IMR-90 (cell line): Measurements from ENCODE around the gene KCNJ8. TPM values are rescaled to one million over a fixed set of nuclear protein-coding genes. Genes with fewer than 3 reads are reported as not detected.

Source experiments
- ATAC-seq: fragments of 200-7000 bp; cut with Tn5 transposase; 2 replicates; pipeline ENCODE4 v1.9.1; 2020; ENCODE audit warnings: low read depth, mild to moderate bottlenecking, moderate library complexity
- BruUV-seq: library from RNA; stranded (reverse); fragments of 400-500 nt; replicated peaks from 2 replicates; lab custom pipeline; 2021; lab: Mats Ljungman, UMichigan
- CTCF ChIA-PET: fragments of 300-600 bp; formaldehyde crosslinking; extraction: SDS; loops from one replicate; lab custom pipeline; 2021; ENCODE audit warnings: antibody characterized with exemption; lab: Yijun Ruan, JAX
- POLR2A ChIA-PET: fragments of 300-600 bp; sonication (Branson Sonifier 250); formaldehyde crosslinking; loops from one replicate; lab custom pipeline; 2022; ENCODE audit warnings: antibody characterized with exemption; ENCODE audit not compliant: unreplicated experiment; lab: Charles Lee
- DNase-seq: peaks from one replicate; pipeline ENCODE4 v3.0.0; 2013
- H2AFZ ChIP-seq: replicated peaks from 2 replicates; pipeline ENCODE3; 2013; ENCODE audit warnings: low read length, mild to moderate bottlenecking; ENCODE audit not compliant: poor library complexity
- H2AK5ac ChIP-seq: 2 replicates; pipeline ENCODE4 v1.6.1; 2013; ENCODE audit warnings: low read depth, low read length, inconsistent platforms
- H2AK9ac ChIP-seq: replicated peaks from 2 replicates; pipeline ENCODE3; 2013; ENCODE audit warnings: mild to moderate bottlenecking, low read depth, low read length, moderate library complexity; ENCODE audit not compliant: poor library complexity
- H2BK120ac ChIP-seq: 2 replicates; pipeline ENCODE4 v1.6.1; 2013; ENCODE audit warnings: low read depth, low read length, inconsistent platforms
- H2BK15ac ChIP-seq: 3 replicates; pipeline ENCODE4 v1.6.1; 2013; ENCODE audit warnings: low read depth, low read length, inconsistent platforms
- H2BK20ac ChIP-seq: 2 replicates; pipeline ENCODE4 v1.6.1; 2013; ENCODE audit warnings: low read depth, mild to moderate bottlenecking, inconsistent platforms, low read length, moderate library complexity
- H2BK5ac ChIP-seq: 2 replicates; pipeline ENCODE4 v1.6.1; 2013; ENCODE audit warnings: mild to moderate bottlenecking, low read depth, low read length, inconsistent platforms; ENCODE audit not compliant: poor library complexity, severe bottlenecking
- H3K14ac ChIP-seq: replicated peaks from 2 replicates; pipeline ENCODE4 v1.6.1; 2013; ENCODE audit warnings: low read depth, low read length, inconsistent platforms
- H3K18ac ChIP-seq: 2 replicates; pipeline ENCODE4 v1.6.1; 2013; ENCODE audit warnings: low read depth, low read length, control low read depth
- H3K23ac ChIP-seq: 2 replicates; pipeline ENCODE4 v1.6.1; 2013; ENCODE audit warnings: low read depth, low read length, inconsistent platforms
- H3K27ac ChIP-seq: 2 replicates; pipeline ENCODE4 v1.5.1; 2013; ENCODE audit warnings: mild to moderate bottlenecking, control low read depth, low read length; ENCODE audit not compliant: insufficient read depth
- H3K27me3 ChIP-seq: 2 replicates; pipeline ENCODE4 v1.6.1; 2013; ENCODE audit warnings: low read length; ENCODE audit not compliant: control insufficient read depth, insufficient read depth
- H3K36me3 ChIP-seq: 2 replicates; pipeline ENCODE4 v1.6.1; 2013; ENCODE audit warnings: low read length, mixed read lengths; ENCODE audit not compliant: control insufficient read depth, insufficient read depth
- H3K4ac ChIP-seq: 2 replicates; pipeline ENCODE4 v1.6.1; 2013; ENCODE audit warnings: low read depth, low read length, inconsistent platforms
- H3K4me1 ChIP-seq: 2 replicates; pipeline ENCODE4 v1.6.1; 2013; ENCODE audit warnings: low read length, mixed read lengths; ENCODE audit not compliant: control insufficient read depth, insufficient read depth
- H3K4me2 ChIP-seq: 2 replicates; pipeline ENCODE4 v1.6.1; 2013; ENCODE audit warnings: low read depth, mild to moderate bottlenecking, control low read depth, low read length, moderate library complexity
- H3K4me3 ChIP-seq: 2 replicates; pipeline ENCODE4 v1.5.1; 2013; ENCODE audit warnings: low read depth, mild to moderate bottlenecking, control low read depth, low read length, moderate library complexity; ENCODE audit not compliant: insufficient read depth
- H3K56ac ChIP-seq: 2 replicates; pipeline ENCODE4 v1.6.1; 2013; ENCODE audit warnings: low read length, inconsistent platforms; ENCODE audit not compliant: insufficient read depth; ENCODE audit errors: extremely low read depth
- H3K79me1 ChIP-seq, 2 experiments: 2 replicates each; pipeline ENCODE4 v1.6.1; 2013; ENCODE audit warnings: low read length in 2 of 2, inconsistent platforms in 1 of 2, low read depth in 1 of 2
- H3K9ac ChIP-seq: 2 replicates; pipeline ENCODE4 v1.6.1; 2013; ENCODE audit warnings: low read depth, low read length, control low read depth
- H3K9me1 ChIP-seq: 2 replicates; pipeline ENCODE4 v1.6.1; 2013; ENCODE audit warnings: low read length, inconsistent platforms; ENCODE audit not compliant: insufficient read depth
- H3K9me3 ChIP-seq: 2 replicates; pipeline ENCODE4 v1.6.1; 2013; ENCODE audit warnings: low read length; ENCODE audit not compliant: control insufficient read depth, insufficient read depth
- H4K20me1 ChIP-seq: 2 replicates; pipeline ENCODE4 v1.6.1; 2013; ENCODE audit warnings: low read length, inconsistent platforms; ENCODE audit not compliant: insufficient read depth
- H4K5ac ChIP-seq: 2 replicates; pipeline ENCODE4 v1.6.1; 2013; ENCODE audit warnings: mild to moderate bottlenecking, low read depth, low read length, control low read depth
- H4K8ac ChIP-seq, 2 experiments: 2 replicates each; pipeline ENCODE4 v1.6.1; 2013; ENCODE audit warnings: low read depth in 2 of 2, low read length in 2 of 2, control low read depth in 1 of 2, inconsistent platforms in 1 of 2
- H4K91ac ChIP-seq: 2 replicates; pipeline ENCODE4 v1.6.1; 2013; ENCODE audit warnings: low read depth, low read length, inconsistent platforms; ENCODE audit not compliant: insufficient read depth
- CEBPB ChIP-seq: IDR thresholded peaks from 2 replicates; pipeline ENCODE4 v1.6.1; 2012; ENCODE audit warnings: low read depth, low read length, improper control_type of control experiment
- CTCF ChIP-seq: conservative IDR thresholded peaks from 2 replicates; pipeline ENCODE4 v1.5.1; 2012; ENCODE audit warnings: mild to moderate bottlenecking, low read depth, low read length, improper control_type of control experiment
- ELK1 ChIP-seq: fragments of 150-350 bp; IDR thresholded peaks from 2 replicates; pipeline ENCODE4 v1.6.1; 2016; ENCODE audit warnings: low read depth, mild to moderate bottlenecking, low read length, moderate library complexity, borderline replicate concordance
- MAFK ChIP-seq: IDR thresholded peaks from 2 replicates; pipeline ENCODE4 v1.6.1; 2012; ENCODE audit warnings: low read depth, low read length, improper control_type of control experiment
- MXI1 ChIP-seq: IDR thresholded peaks from 2 replicates; pipeline ENCODE4 v1.6.1; 2012; ENCODE audit warnings: low read depth, mild to moderate bottlenecking, low read length, moderate library complexity, borderline replicate concordance
- NFE2L2 ChIP-seq: fragments of 150-350 bp; IDR thresholded peaks from 2 replicates; pipeline ENCODE4 v1.6.1; 2016; ENCODE audit warnings: low read depth, mild to moderate bottlenecking, low read length
- POLR2A ChIP-seq: IDR thresholded peaks from 2 replicates; pipeline ENCODE4 v1.6.1; 2012; ENCODE audit warnings: mild to moderate bottlenecking, low read depth, low read length
- RAD21 ChIP-seq: IDR thresholded peaks from 2 replicates; pipeline ENCODE4 v1.6.1; 2012; ENCODE audit warnings: low read length, improper control_type of control experiment
- RFX5 ChIP-seq: IDR thresholded peaks from 2 replicates; pipeline ENCODE4 v1.8.0; 2012; ENCODE audit warnings: low read depth, mild to moderate bottlenecking, low read length, moderate library complexity
- SMC3 ChIP-seq: fragments of 150-350 bp; IDR thresholded peaks from 2 replicates; pipeline ENCODE4 v1.6.1; 2016; ENCODE audit warnings: low read depth, mild to moderate bottlenecking, antibody characterized with exemption, low read length, moderate library complexity
- USF2 ChIP-seq: fragments of 150-350 bp; IDR thresholded peaks from 2 replicates; pipeline ENCODE4 v1.6.1; 2017; ENCODE audit warnings: mild to moderate bottlenecking, antibody characterized with exemption, low read length, low read depth
- WGBS, 2 experiments: methylation state at CpG; one replicate each; pipeline versions ENCODE4 v1.1.5 to v1.1.7; 2013; ENCODE audit warnings: missing lambda C conversion rate in 2 of 2; ENCODE audit not compliant: insufficient read length in 1 of 2; ENCODE audit errors: extremely low coverage in 2 of 2; 5-methylcytosine and 5-hydroxymethylcytosine counted together
- dilution Hi-C: fragments of 300-500 bp; cut with HindIII; formaldehyde crosslinking; loops from one replicate; pipeline ENCODE4 v1.14.3; 2018; ENCODE audit warnings: low sequenced_read_pairs; ENCODE audit not compliant: unreplicated experiment
- in situ Hi-C: fragments of 300-500 bp; cut with MboI; formaldehyde crosslinking; loops from 3 replicates; pipeline ENCODE4 v1.14.3; 2019; ENCODE audit warnings: low sequenced_read_pairs, inconsistent platforms, mixed read lengths
- intact Hi-C: fragments of 100-400 bp; cut with micrococcal nuclease; formaldehyde crosslinking; loops from 2 replicates; pipeline ENCODE4 v1.10.0; 2022
- polyA plus RNA-seq, 3 experiments: library from polyadenylated mRNA; depleted of rRNA; stranded (reverse); fragments of >200 nt; gene quantifications; 2 replicates each; pipeline ENCODE4 v1.2.3, GENCODE V29; 2012; ENCODE audit warnings: low replicate concordance in 1 of 3
- total RNA-seq: library from RNA; depleted of rRNA; stranded (reverse); fragments of >200 nt; gene quantifications from 2 replicates; pipeline ENCODE4 v1.2.3, GENCODE V29; 2012

KCNJ8 gene
- total and polyA plus RNA-seq, 2 of the 4 experiments (the other 2 are of a cell fraction) = 8.0 to 15.8 TPM

GRCh38 chr12:21766403-21766802 lies 8.1 kb downstream of the KCNJ8 start:
- Histone ChIP-seq H4K5ac (no peak overlapping the region), H4K91ac (no peak overlapping the region), H3K9me1 (no peaks in the 10 kb centered on the region), H2AK5ac (no peak overlapping the region), H4K8ac (no peak overlapping the region), H2BK15ac (no peak overlapping the region), H3K79me1 (no peaks in the 10 kb centered on the region), H3K4me2 (no peak overlapping the region), H4K20me1 (no peaks in the 10 kb centered on the region), H3K27ac (no peak overlapping the region), H3K4me3 (no peak overlapping the region), H3K4me1 (no peaks in the 10 kb centered on the region; the same call in 1 of the 2 replicates), H3K27me3 (no peaks in the 10 kb centered on the region), H3K4ac (no peak overlapping the region), H2AK9ac (no peak overlapping the region), H2AFZ (no peak overlapping the region), H2BK20ac (no peak overlapping the region), H3K9ac (no peak overlapping the region), H2BK120ac (no peak overlapping the region), H2BK5ac (no peak overlapping the region), H3K14ac (no peak overlapping the region), H3K56ac (no peak overlapping the region), H3K18ac (no peak overlapping the region), H3K36me3 (no peaks in the 10 kb centered on the region; the same call in 1 of the 2 replicates), H3K23ac (no peak overlapping the region), H3K9me3 (no peaks in the 10 kb centered on the region)
- ChIA-PET POLR2A (no interaction called here), CTCF (no interaction called here)
- TF ChIP-seq ELK1 (no peak), USF2 (no peak), SMC3 (no peak), RFX5 (no peak), RAD21 (no peak), CEBPB (no peak), CTCF (no peak), NFE2L2 (no peak), POLR2A (no peak), MXI1 (no peak), MAFK (no peak)
- no CpG with 5 or more reads among the region's 2 CpGs for WGBS, 2 experiments
- in situ Hi-C loops (no loop called here), dilution Hi-C loops (no loop called here), intact Hi-C loops (no loop called here)
- BruUV-seq = no TSS peak
- ATAC-seq = no peak
- no peak for DNase-seq
